ENCODE results near the gene MEFV. TPM values are rescaled to one million over a fixed set of nuclear protein-coding genes. Genes with fewer than 3 reads are reported as not detected.

Gene MEFV
- total and polyA plus RNA-seq, 2 of the 4 experiments (the other 2 are of a cell fraction): not detected

GRCh38 chr16:3249451-3249850, 7.0 kb downstream of the MEFV start:
- Histone ChIP-seq H3K27me3 (ENCODE audit: control insufficient read depth, insufficient read depth, low read length) (peaks cover 30% of the 10 kb centered on the region), H3K4me1 (ENCODE audit: control insufficient read depth, insufficient read depth, low read length) (no peaks in the 10 kb centered on the region), H3K4me3 (ENCODE audit: insufficient read depth, low read depth, low read length) (no peak overlapping the region), H4K91ac (ENCODE audit: insufficient read depth, low read depth, low read length) (no peak overlapping the region), H3K18ac (ENCODE audit: low read depth, low read length) (no peak overlapping the region), H2AK9ac (replicated peaks; ENCODE audit: low read depth, low read length, poor library complexity) (no peak overlapping the region), H3K36me3 (ENCODE audit: control insufficient read depth, insufficient read depth, low read length) (no peaks in the 10 kb centered on the region), H3K23ac (ENCODE audit: low read depth, low read length) (no peak overlapping the region), H2AK5ac (ENCODE audit: low read depth, low read length) (no peak overlapping the region), H2AFZ (replicated peaks; ENCODE audit: low read length, poor library complexity) (no peak overlapping the region), H3K4me2 (ENCODE audit: low read depth, low read length) (no peak overlapping the region), H2BK15ac (ENCODE audit: low read depth, low read length) (no peak overlapping the region), H4K20me1 (ENCODE audit: insufficient read depth, low read length) (no peaks in the 10 kb centered on the region), H3K9me3 (ENCODE audit: control insufficient read depth, insufficient read depth, low read length) (no peaks in the 10 kb centered on the region; the same call in 1 of the 2 replicates), H3K4ac (ENCODE audit: low read depth, low read length) (no peak overlapping the region), H3K56ac (ENCODE audit: extremely low read depth, insufficient read depth, low read length) (no peak overlapping the region), H4K5ac (ENCODE audit: low read depth, low read length) (no peak overlapping the region), H3K27ac (ENCODE audit: insufficient read depth, low read length) (no peak overlapping the region), H2BK20ac (ENCODE audit: low read depth, low read length) (no peak overlapping the region), H4K8ac (ENCODE audit: low read depth in 2 of 2, low read length in 2 of 2) (no peak overlapping the region), H3K9me1 (ENCODE audit: insufficient read depth, low read length) (no peaks in the 10 kb centered on the region), H2BK120ac (ENCODE audit: low read depth, low read length) (no peak overlapping the region), H2BK5ac (ENCODE audit: low read depth, low read length, poor library complexity, severe bottlenecking) (no peak overlapping the region), H3K79me1 (ENCODE audit: low read depth in 1 of 2, low read length in 2 of 2) (no peaks in the 10 kb centered on the region), H3K9ac (ENCODE audit: low read depth, low read length) (no peak overlapping the region), H3K14ac (replicated peaks; ENCODE audit: low read depth, low read length) (no peak overlapping the region)
- BruUV-seq (replicated peaks): no TSS peak
- no peak for DNase-seq
- dilution Hi-C loops (cut with HindIII; ENCODE audit: low sequenced_read_pairs, unreplicated experiment) (no loop called here), in situ Hi-C loops (cut with MboI; ENCODE audit: low sequenced_read_pairs) (no loop called here), intact Hi-C loops (cut with micrococcal nuclease) (no loop called here)
- POLR2A ChIA-PET (ENCODE audit: unreplicated experiment): no interaction called here
- CTCF ChIA-PET: no interaction called here
- TF ChIP-seq FOS (IDR thresholded peaks at IDR 0.05; ENCODE audit: low read depth, low read length): no peak
- TF ChIP-seq BHLHE40 (IDR thresholded peaks at IDR 0.05; ENCODE audit: low read depth, low read length): no peak
- TF ChIP-seq ELK1 (IDR thresholded peaks at IDR 0.05; ENCODE audit: borderline replicate concordance, low read depth, low read length): no peak
- TF ChIP-seq RFX5 (IDR thresholded peaks at IDR 0.05; ENCODE audit: low read depth, low read length): no peak
- TF ChIP-seq MAZ (IDR thresholded peaks at IDR 0.05; ENCODE audit: borderline replicate concordance, low read depth, low read length): no peak
- TF ChIP-seq USF2 (IDR thresholded peaks at IDR 0.05; ENCODE audit: low read depth, low read length): no peak
- no peak for TF ChIP-seq RAD21 (IDR thresholded peaks at IDR 0.05; ENCODE audit: low read length)
- TF ChIP-seq RCOR1 (IDR thresholded peaks at IDR 0.05; ENCODE audit: insufficient replicate concordance, low read length): no peak
- TF ChIP-seq CEBPB (IDR thresholded peaks at IDR 0.05; ENCODE audit: low read depth, low read length): no peak
- TF ChIP-seq CHD1 (IDR thresholded peaks at IDR 0.05; ENCODE audit: low read depth, low read length): no peak
- no peak for TF ChIP-seq POLR2A (IDR thresholded peaks at IDR 0.05; ENCODE audit: low read depth, low read length)
- TF ChIP-seq CTCF (conservative IDR thresholded peaks at IDR 0.05; ENCODE audit: low read depth, low read length): no peak
- no peak for ATAC-seq (ENCODE audit: low read depth)
- WGBS, 2 experiments (ENCODE audit: extremely low coverage in 2 of 2, insufficient read length in 1 of 2): 72% methylated on average over 7 of the region's 14 CpGs; no CpG with 5 or more reads in 1 of the 2 experiments

All from IMR-90 (cell line).